ENCODE results near the gene ABCC6. TPM values are rescaled to one million over a fixed set of nuclear protein-coding genes. Genes with fewer than 3 reads are reported as not detected.
A peak's percentile ranks its signal among the peaks of the same experiment; 100 is the strongest.

ABCC6 gene
- total and polyA plus RNA-seq, 2 of the 13 experiments (the other 11 are each of a cell fraction or from before 2014, with no cell fraction given): 82.4 to 105 TPM

GRCh38 chr16:16146380-16147315, 76.6 kb downstream of the ABCC6 start:
- TSS peak; percentile 26 for BruUV-seq (replicated peaks)
- H3K4me3 ChIP-seq (replicated peaks in 1 of 3; ENCODE audit: insufficient read depth in 1 of 3, low read depth in 2 of 3, low read length in 3 of 3): no peak overlapping the region
- no peaks in the 10 kb centered on the region for H3K79me2 ChIP-seq (ENCODE audit: insufficient read depth, low read length)
- DNase-seq (ENCODE audit: low spot score) (no peak), FAIRE-seq (no peak), ATAC-seq (peak; percentile 0; the same call in 2 of the 3 replicates)
- H3K27ac ChIP-seq (ENCODE audit: extremely low read length, insufficient read depth, low read length): no peak overlapping the region
- in situ Hi-C loops (cut with HindIII; ENCODE audit: extremely low pct_ligation_motif_present, low pct_unique_long_range_greater_than_20kb) (no loop called here), intact Hi-C loops (cut with micrococcal nuclease; ENCODE audit: unreplicated experiment) (no loop called here)
- H4K20me1 ChIP-seq (ENCODE audit: insufficient read depth, low read length): no peaks in the 10 kb centered on the region
- no peaks in the 10 kb centered on the region for H3K27me3 ChIP-seq (ENCODE audit: control insufficient read depth in 1 of 2, insufficient read depth in 2 of 2, low read length in 2 of 2)
- POLR2A ChIA-PET: no interaction called here
- H3K36me3 ChIP-seq (replicated peaks in 1 of 2; ENCODE audit: control insufficient read depth in 1 of 2, insufficient read depth in 2 of 2, low read length in 2 of 2): peaks cover 14 to 20% of the 10 kb centered on the region in 2 experiments
- no peak overlapping the region for H3K9ac ChIP-seq (ENCODE audit: insufficient read depth, low read depth, low read length)
- peaks cover 49% of the 10 kb centered on the region for H3K4me1 ChIP-seq (ENCODE audit: insufficient read depth, low read length)
- H2AFZ ChIP-seq (ENCODE audit: low read length): no peak overlapping the region
- CTCF ChIA-PET (ENCODE audit: low intra/inter-chr PET ratio, low total read pairs): no interaction called here
- no peak overlapping the region for H3K4me2 ChIP-seq (ENCODE audit: low read depth, low read length)
- H3K9me3 ChIP-seq (ENCODE audit: low read length): no peaks in the 10 kb centered on the region
- 83% methylated on average over 10 of the region's 14 CpGs for whole genome bisulfite sequencing (ENCODE audit: low lambda C conversion rate)
- TF ChIP-seq KDM5B (CRISPR knock-in tag; IDR thresholded peaks at IDR 0.05; ENCODE audit: borderline replicate concordance): no peak
- no peak for TF ChIP-seq ISL2 (CRISPR knock-in tag; IDR thresholded peaks at IDR 0.05)
- TF ChIP-seq, protein P1, sequence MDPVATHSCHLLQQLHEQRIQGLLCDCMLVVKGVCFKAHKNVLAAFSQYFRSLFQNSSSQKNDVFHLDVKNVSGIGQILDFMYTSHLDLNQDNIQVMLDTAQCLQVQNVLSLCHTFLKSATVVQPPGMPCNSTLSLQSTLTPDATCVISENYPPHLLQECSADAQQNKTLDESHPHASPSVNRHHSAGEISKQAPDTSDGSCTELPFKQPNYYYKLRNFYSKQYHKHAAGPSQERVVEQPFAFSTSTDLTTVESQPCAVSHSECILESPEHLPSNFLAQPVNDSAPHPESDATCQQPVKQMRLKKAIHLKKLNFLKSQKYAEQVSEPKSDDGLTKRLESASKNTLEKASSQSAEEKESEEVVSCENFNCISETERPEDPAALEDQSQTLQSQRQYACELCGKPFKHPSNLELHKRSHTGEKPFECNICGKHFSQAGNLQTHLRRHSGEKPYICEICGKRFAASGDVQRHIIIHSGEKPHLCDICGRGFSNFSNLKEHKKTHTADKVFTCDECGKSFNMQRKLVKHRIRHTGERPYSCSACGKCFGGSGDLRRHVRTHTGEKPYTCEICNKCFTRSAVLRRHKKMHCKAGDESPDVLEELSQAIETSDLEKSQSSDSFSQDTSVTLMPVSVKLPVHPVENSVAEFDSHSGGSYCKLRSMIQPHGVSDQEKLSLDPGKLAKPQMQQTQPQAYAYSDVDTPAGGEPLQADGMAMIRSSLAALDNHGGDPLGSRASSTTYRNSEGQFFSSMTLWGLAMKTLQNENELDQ (CRISPR knock-in tag; IDR thresholded peaks at IDR 0.05; ENCODE audit: borderline replicate concordance): no peak
- no peak for TF ChIP-seq RCOR2 (CRISPR knock-in tag; IDR thresholded peaks at IDR 0.05)
- TF ChIP-seq THAP8 (CRISPR knock-in tag; IDR thresholded peaks at IDR 0.05; ENCODE audit: borderline replicate concordance): 0 out of 2 replicates have a peak, but pooled peaks have one; percentile 45
- TF ChIP-seq ZBTB1 (CRISPR knock-in tag; IDR thresholded peaks at IDR 0.05; ENCODE audit: borderline replicate concordance): no peak
- TF ChIP-seq NFYC (CRISPR knock-in tag; IDR thresholded peaks at IDR 0.05): no peak
- TF ChIP-seq ATM (IDR thresholded peaks at IDR 0.05; ENCODE audit: borderline replicate concordance): no peak
- TF ChIP-seq ZNF703 (CRISPR knock-in tag; IDR thresholded peaks at IDR 0.05; ENCODE audit: borderline replicate concordance): no peak
- TF ChIP-seq ZNF143 (CRISPR knock-in tag; IDR thresholded peaks at IDR 0.05): no peak
- no peak for TF ChIP-seq SP4 (CRISPR knock-in tag; IDR thresholded peaks at IDR 0.05)
- TF ChIP-seq DNMT3B (CRISPR knock-in tag; conservative IDR thresholded peaks at IDR 0.05): no peak
- TF ChIP-seq SNAPC2 (CRISPR knock-in tag; IDR thresholded peaks at IDR 0.05): no peak
- no peak for TF ChIP-seq ZNF382 (CRISPR knock-in tag; IDR thresholded peaks at IDR 0.05; ENCODE audit: borderline replicate concordance)
- TF ChIP-seq, protein P2, sequence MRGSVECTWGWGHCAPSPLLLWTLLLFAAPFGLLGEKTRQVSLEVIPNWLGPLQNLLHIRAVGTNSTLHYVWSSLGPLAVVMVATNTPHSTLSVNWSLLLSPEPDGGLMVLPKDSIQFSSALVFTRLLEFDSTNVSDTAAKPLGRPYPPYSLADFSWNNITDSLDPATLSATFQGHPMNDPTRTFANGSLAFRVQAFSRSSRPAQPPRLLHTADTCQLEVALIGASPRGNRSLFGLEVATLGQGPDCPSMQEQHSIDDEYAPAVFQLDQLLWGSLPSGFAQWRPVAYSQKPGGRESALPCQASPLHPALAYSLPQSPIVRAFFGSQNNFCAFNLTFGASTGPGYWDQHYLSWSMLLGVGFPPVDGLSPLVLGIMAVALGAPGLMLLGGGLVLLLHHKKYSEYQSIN (CRISPR knock-in tag; IDR thresholded peaks at IDR 0.05; ENCODE audit: borderline replicate concordance): no peak
- no peak for TF ChIP-seq SRSF4 (IDR thresholded peaks at IDR 0.05; ENCODE audit: low read depth, low read length, poor library complexity, severe bottlenecking)
- TF ChIP-seq MEIS1 (CRISPR knock-in tag; IDR thresholded peaks at IDR 0.05; ENCODE audit: borderline replicate concordance): no peak
- TF ChIP-seq REXO4 (CRISPR knock-in tag; IDR thresholded peaks at IDR 0.05; ENCODE audit: borderline replicate concordance): 0 out of 2 replicates have a peak, but pooled peaks have one; percentile 28
- no peak for TF ChIP-seq ZNF431 (CRISPR knock-in tag; IDR thresholded peaks at IDR 0.05; ENCODE audit: borderline replicate concordance, low read depth)

All from HepG2 (cell line).